Measurements from ENCODE around the gene PCK2. TPM values are rescaled to one million over a fixed set of nuclear protein-coding genes. Genes with fewer than 3 reads are reported as not detected.
A peak's percentile ranks its signal among the peaks of the same experiment; 100 is the strongest.

PCK2 gene
- total and polyA plus RNA-seq, 2 of the 8 experiments (the other 6 are each of a cell fraction or from before 2014, with no cell fraction given), result 81.9 to 115 TPM

GRCh38 chr14:24093207-24093900 is 757 bp upstream of the PCK2 start:
- Histone ChIP-seq H2AFZ (ENCODE audit: low read length) (peak overlapping the region; percentile 98), H2BK120ac (replicated peaks; ENCODE audit: low read depth, low read length) (peak overlapping the region; percentile 86), H3K9me3 (ENCODE audit: insufficient read depth in 2 of 2, low read depth in 1 of 2, low read length in 1 of 2) (no peaks in the 10 kb centered on the region), H3K14ac (ENCODE audit: insufficient read length) (no peak overlapping the region), H2BK5ac (ENCODE audit: low read depth, low read length) (peak overlapping the region; percentile 99), H3K9ac (replicated peaks in 1 of 4; ENCODE audit: extremely low read depth in 1 of 4, low read depth in 3 of 4, low read length in 3 of 4) (peak overlapping the region in 3 of 4 experiments; percentile 36 to 74 (median 60); a peak in 6 of 7 replicates), H4K8ac (ENCODE audit: extremely low read depth, insufficient read depth, low read length) (peak overlapping the region; percentile 81; the same call in 1 of the 2 replicates), H4K20me1 (replicated peaks in 1 of 2; ENCODE audit: control insufficient read depth in 1 of 2, insufficient read depth in 2 of 2, low read length in 2 of 2) (peaks cover 3 to 7% of the 10 kb centered on the region in 2 experiments), H3K79me1 (ENCODE audit: low read depth, low read length) (peaks cover 5% of the 10 kb centered on the region), H3K36me3 (ENCODE audit: control insufficient read depth in 2 of 4, insufficient read depth in 4 of 4, low read length in 3 of 4) (peaks cover 3 to 13% (median 6%) of the 10 kb centered on the region in 4 experiments; a peak in 6 of 8 replicates), H3K4me3 (ENCODE audit: extremely low read depth in 1 of 4, insufficient read depth in 2 of 4, low read depth in 3 of 4, low read length in 4 of 4) (peak overlapping the region; percentile 9 to 43 (median 32); a peak in 6 of 8 replicates), H4K5ac (ENCODE audit: insufficient read length, low read depth, low read length) (peak overlapping the region; percentile 49), H3K23me2 (ENCODE audit: low read depth, low read length) (peaks cover 8% of the 10 kb centered on the region), H3K27ac (ENCODE audit: low read depth, low read length) (peak overlapping the region; percentile 87; the same call in 1 of the 2 replicates), H3K27me3 (replicated peaks in 1 of 4; ENCODE audit: control insufficient read depth in 3 of 4, extremely low read depth in 1 of 4, insufficient read depth in 3 of 4, low read length in 3 of 4) (no peaks in the 10 kb centered on the region), H3K79me2 (ENCODE audit: control insufficient read depth in 1 of 2, insufficient read depth in 2 of 2, low read length in 2 of 2) (peaks cover 0 to 21% of the 10 kb centered on the region in 2 experiments; a peak in 2 of 4 replicates), H2BK20ac (ENCODE audit: low read length) (peak overlapping the region; percentile 99), H3K18ac (ENCODE audit: extremely low read depth, low read length) (peak overlapping the region; percentile 100), H3K4me2 (ENCODE audit: insufficient read depth in 1 of 2, low read depth in 2 of 2, low read length in 2 of 2) (peak overlapping the region; percentile 58 to 91; a peak in 3 of 4 replicates), H3K23ac (ENCODE audit: insufficient read length) (no peak overlapping the region), H3K56ac (replicated peaks; ENCODE audit: insufficient read length, low read depth, low read length) (no peak overlapping the region), H2AK5ac (ENCODE audit: low read depth, low read length) (peak overlapping the region; percentile 100), H4K91ac (replicated peaks; ENCODE audit: insufficient read length, low read length) (peak overlapping the region; percentile 93), H2BK12ac (ENCODE audit: low read depth, low read length) (peak overlapping the region; percentile 99), H2BK15ac (ENCODE audit: low read length) (peak overlapping the region; percentile 99; the same call in 1 of the 2 replicates), H3K4me1 (replicated peaks in 1 of 4; ENCODE audit: control insufficient read depth in 3 of 4, insufficient read depth in 4 of 4, low read length in 3 of 4) (peaks cover 5 to 13% (median 9%) of the 10 kb centered on the region in 4 experiments), H3K4ac (replicated peaks; ENCODE audit: insufficient read length, low read depth, low read length) (peak overlapping the region; percentile 55)
- 74% methylated on average over 19 of the region's 19 CpGs; no CpG with 5 or more reads in 1 of the 2 experiments for WGBS, 2 experiments (ENCODE audit: extremely low coverage in 1 of 2, insufficient coverage in 1 of 2, insufficient read length in 1 of 2, insufficient replicate concordance in 2 of 2, low coverage in 1 of 2, low lambda C conversion rate in 2 of 2, missing lambda C conversion rate in 1 of 2)
- POLR2A ChIA-PET (ENCODE audit: partially characterized antibody), result interaction anchor here (0.8 to 23.9 kb wide), 24 partner anchors 12 to 190 kb away, joined by 3 to 626 read pairs (median 6); partner anchors contain the start of genes CARMIL3, CPNE6, DCAF11 and DHRS4L2
- FAIRE-seq, result no peak
- no peak for DNase-seq (ENCODE audit: low read depth in 1 of 2, low spot score in 2 of 2)
- CTCF ChIA-PET (ENCODE audit: partially characterized antibody), result interaction anchor here (0.6 to 12.8 kb wide), 8 partner anchors 9 to 69 kb away, joined by 3 to 316 read pairs (median 13); partner anchors contain the start of genes CARMIL3, CPNE6, DCAF11 and NRL
- TF ChIP-seq CHD2 (IDR thresholded peaks at IDR 0.05; ENCODE audit: low read length) (no peak; the same call in 1 of the 2 replicates), RBBP5 (IDR thresholded peaks at IDR 0.05; ENCODE audit: borderline replicate concordance, low read depth, low read length) (no peak)

Measured in H1 (cell line).